ENCODE measurements around the gene RYR2. TPM values are rescaled to one million over a fixed set of nuclear protein-coding genes. Genes with fewer than 3 reads are reported as not detected.

RYR2 gene
- total RNA-seq, 6 donors from 2014 or later, result 1.8 to 23.0 (median 3.7) TPM

- H3K36me3 ChIP-seq, result no peaks in the 10 kb centered on the region
- ATAC-seq (ENCODE audit: low FRiP score in 2 of 2) (no peak), DNase-seq (no peak)
- H3K27me3 ChIP-seq, result no peaks in the 10 kb centered on the region
- 53 to 65% methylated on average over 2 of the region's 2 CpGs for WGBS, 2 donors
- H3K9me3 ChIP-seq, result no peaks in the 10 kb centered on the region
- H3K27ac ChIP-seq, result no peak overlapping the region
- H3K4me1 ChIP-seq, result no peaks in the 10 kb centered on the region
- no peak for TF ChIP-seq EP300 (IDR thresholded peaks at IDR 0.05)
- no peak for TF ChIP-seq POLR2A (IDR thresholded peaks at IDR 0.05)
- TF ChIP-seq CTCF (IDR thresholded peaks at IDR 0.05), result no peak
- TF ChIP-seq POLR2AphosphoS5 (IDR thresholded peaks at IDR 0.05), result no peak
- H3K4me3 ChIP-seq, result no peak overlapping the region
Measured at GRCh38 chr1:237702161-237702560, 660.2 kb downstream of the RYR2 start.

GRCh38 chr1:237705462-237705861, 663.5 kb downstream of the RYR2 start:
- WGBS, 2 donors, result 77 to 84% methylated on average over 4 of the region's 4 CpGs
- Histone ChIP-seq H3K36me3 (no peaks in the 10 kb centered on the region), H3K4me1 (no peaks in the 10 kb centered on the region), H3K27me3 (no peaks in the 10 kb centered on the region), H3K9me3 (no peaks in the 10 kb centered on the region), H3K27ac (no peak overlapping the region), H3K4me3 (no peak overlapping the region)
- no peak for TF ChIP-seq EP300 (IDR thresholded peaks at IDR 0.05)
- TF ChIP-seq POLR2A (IDR thresholded peaks at IDR 0.05), result no peak
- no peak for TF ChIP-seq POLR2AphosphoS5 (IDR thresholded peaks at IDR 0.05)
- no peak for TF ChIP-seq CTCF (IDR thresholded peaks at IDR 0.05)
- no peak for ATAC-seq (ENCODE audit: low FRiP score in 2 of 2)
- no peak for DNase-seq

GRCh38 chr1:237709355-237709754, 667.4 kb downstream of the RYR2 start:
- no peak for TF ChIP-seq EP300 (IDR thresholded peaks at IDR 0.05)
- no peak for TF ChIP-seq CTCF (IDR thresholded peaks at IDR 0.05)
- no peak for TF ChIP-seq POLR2A (IDR thresholded peaks at IDR 0.05)
- TF ChIP-seq POLR2AphosphoS5 (IDR thresholded peaks at IDR 0.05), result no peak
- ATAC-seq (ENCODE audit: low FRiP score in 2 of 2) (no peak), DNase-seq (no peak)
- H3K9me3 ChIP-seq, result no peaks in the 10 kb centered on the region
- H3K36me3 ChIP-seq, result no peaks in the 10 kb centered on the region
- no peak overlapping the region for H3K4me3 ChIP-seq
- 63% methylated on average over 3 of the region's 3 CpGs for WGBS, 2 donors
- no peak overlapping the region for H3K27ac ChIP-seq
- no peaks in the 10 kb centered on the region for H3K27me3 ChIP-seq
- H3K4me1 ChIP-seq, result no peaks in the 10 kb centered on the region

- Histone ChIP-seq H3K27ac (no peak overlapping the region), H3K4me1 (no peaks in the 10 kb centered on the region), H3K9me3 (no peaks in the 10 kb centered on the region), H3K4me3 (no peak overlapping the region), H3K36me3 (no peaks in the 10 kb centered on the region), H3K27me3 (no peaks in the 10 kb centered on the region)
- DNase-seq (no peak), ATAC-seq (ENCODE audit: low FRiP score in 2 of 2) (no peak)
- TF ChIP-seq CTCF (IDR thresholded peaks at IDR 0.05) (no peak), POLR2AphosphoS5 (IDR thresholded peaks at IDR 0.05) (no peak), EP300 (IDR thresholded peaks at IDR 0.05) (no peak), POLR2A (IDR thresholded peaks at IDR 0.05) (no peak)
- WGBS, 2 donors, result 80 to 83% methylated on average over 3 of the region's 3 CpGs
Measured at GRCh38 chr1:237711281-237711680, 669.3 kb downstream of the RYR2 start.

- ATAC-seq (ENCODE audit: low FRiP score in 2 of 2), result peak; percentile 28 to 37
Measured at GRCh38 chr1:237712082-237712481, 670.1 kb downstream of the RYR2 start.

More at GRCh38 chr1:237712082-237712481, 670.1 kb downstream of the RYR2 start:
- TF ChIP-seq POLR2AphosphoS5 (IDR thresholded peaks at IDR 0.05), result no peak
- no peak for TF ChIP-seq EP300 (IDR thresholded peaks at IDR 0.05)
- TF ChIP-seq POLR2A (IDR thresholded peaks at IDR 0.05), result no peak
- TF ChIP-seq CTCF (IDR thresholded peaks at IDR 0.05), result no peak
- H3K27me3 ChIP-seq, result no peaks in the 10 kb centered on the region
- 61 to 67% methylated on average over 6 of the region's 6 CpGs for WGBS, 2 donors
- H3K4me1 ChIP-seq, result no peaks in the 10 kb centered on the region
- DNase-seq, result no peak
- H3K9me3 ChIP-seq, result no peaks in the 10 kb centered on the region
- no peak overlapping the region for H3K27ac ChIP-seq
- H3K36me3 ChIP-seq, result no peaks in the 10 kb centered on the region
- H3K4me3 ChIP-seq, result no peak overlapping the region
